DND-41 (cell line): Measurements from ENCODE around the gene PTPRU.

Experiments
- ATAC-seq: fragments of 200-7000 bp; cut with Tn5 transposase; 3 replicates; pipeline ENCODE4 v1.9.1; 2021; ENCODE audit warnings: low read depth; ENCODE audit not compliant: insufficient read depth
- DNase-seq: peaks from one replicate; pipeline ENCODE4 v3.0.0-alpha.2; 2020
- H2AFZ ChIP-seq: 2 replicates; pipeline ENCODE4 v1.6.0; 2012; ENCODE audit warnings: low read depth, low read length
- H3K27ac ChIP-seq: 2 replicates; pipeline ENCODE4 v1.5.1; 2012; ENCODE audit warnings: low read length, inconsistent platforms
- H3K27me3 ChIP-seq: fragments of 200-600 bp; sonication (generic); 2 replicates; pipeline ENCODE4 v1.6.0; 2012; ENCODE audit warnings: low read length, mild to moderate bottlenecking, inconsistent platforms; ENCODE audit not compliant: insufficient read depth, poor library complexity
- H3K36me3 ChIP-seq: 2 replicates; pipeline ENCODE4 v1.5.1; 2012; ENCODE audit warnings: low read length, inconsistent platforms; ENCODE audit not compliant: insufficient read depth
- H3K4me1 ChIP-seq: 2 replicates; pipeline ENCODE4 v1.5.1; 2012; ENCODE audit warnings: mild to moderate bottlenecking, low read length; ENCODE audit not compliant: insufficient read depth
- H3K4me2 ChIP-seq: 2 replicates; pipeline ENCODE4 v1.6.0; 2012; ENCODE audit warnings: mild to moderate bottlenecking, moderate library complexity, low read length, inconsistent platforms; ENCODE audit not compliant: insufficient read depth
- H3K4me3 ChIP-seq, 2 experiments: fragments of 200-600 bp in 1 of 2; shearing (Covaris generic) in 1 of 2; 2 replicates each; pipeline ENCODE4 v1.5.1; 2012 to 2016; ENCODE audit warnings: inconsistent platforms in 2 of 2, low read length in 2 of 2, mild to moderate bottlenecking in 2 of 2, low read depth in 1 of 2, moderate library complexity in 1 of 2
- H3K79me2 ChIP-seq: 2 replicates; pipeline ENCODE4 v1.6.0; 2012; ENCODE audit warnings: low read length, inconsistent platforms; ENCODE audit not compliant: insufficient read depth
- H3K9ac ChIP-seq: 2 replicates; pipeline ENCODE4 v1.6.0; 2012; ENCODE audit warnings: low read depth, mild to moderate bottlenecking, inconsistent platforms, low read length, moderate library complexity
- H3K9me3 ChIP-seq: 2 replicates; pipeline ENCODE4 v1.5.1; 2012; ENCODE audit warnings: low read length, moderate library complexity, mild to moderate bottlenecking, inconsistent platforms; ENCODE audit not compliant: insufficient read depth, severe bottlenecking
- H4K20me1 ChIP-seq: 2 replicates; pipeline ENCODE4 v1.6.0; 2012; ENCODE audit warnings: low read length; ENCODE audit not compliant: insufficient read depth
- CTCF ChIP-seq: IDR thresholded peaks from 2 replicates; pipeline ENCODE4 v1.5.1; 2012; ENCODE audit warnings: borderline replicate concordance, low read length, moderate library complexity, mild to moderate bottlenecking; ENCODE audit not compliant: poor library complexity, severe bottlenecking; ENCODE audit errors: extremely low read depth
- EZH2 ChIP-seq: IDR thresholded peaks from 3 replicates; pipeline ENCODE4 v1.6.1; 2012; ENCODE audit warnings: borderline replicate concordance, low read depth, mild to moderate bottlenecking, moderate library complexity, low read length, inconsistent platforms; ENCODE audit not compliant: severe bottlenecking

The PTPRU gene

GRCh38 chr1:29343908-29344307, 107.6 kb downstream of the PTPRU start:
- no peaks in the 10 kb centered on the region for H3K79me2 ChIP-seq
- no peak for DNase-seq
- no peak overlapping the region for H3K4me2 ChIP-seq
- no peak overlapping the region for H2AFZ ChIP-seq
- no peaks in the 10 kb centered on the region for H3K4me1 ChIP-seq
- ATAC-seq: no peak
- H3K4me3 ChIP-seq: no peak overlapping the region
- H3K9me3 ChIP-seq: no peaks in the 10 kb centered on the region
- H3K36me3 ChIP-seq: no peaks in the 10 kb centered on the region
- H3K9ac ChIP-seq: no peak overlapping the region
- H3K27me3 ChIP-seq: peaks cover 9% of the 10 kb centered on the region
- no peak overlapping the region for H3K27ac ChIP-seq
- H4K20me1 ChIP-seq: no peaks in the 10 kb centered on the region
- TF ChIP-seq CTCF (no peak), EZH2 (no peak)

DNA sequence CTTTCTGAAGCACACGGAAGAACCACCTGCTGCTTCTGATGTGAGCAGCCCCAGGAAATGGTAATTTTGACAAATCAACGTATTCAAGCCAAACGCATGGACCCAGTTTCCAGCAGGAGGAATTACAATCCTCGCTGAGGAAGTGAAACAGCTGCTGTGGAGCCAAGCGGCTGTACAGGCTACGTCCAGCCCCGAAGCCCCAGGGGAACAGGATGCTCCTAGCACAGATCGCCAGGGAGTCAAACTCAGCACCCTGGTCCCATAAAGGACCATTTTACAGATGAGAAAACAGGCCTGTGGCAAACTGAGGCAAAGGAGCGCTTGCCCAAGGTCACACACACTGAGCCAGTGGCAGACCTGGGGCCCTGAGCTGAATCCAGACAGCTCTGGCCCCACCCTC, 108.0 kb downstream of the PTPRU start:
- Histone ChIP-seq H3K27me3 (peaks cover 12% of the 10 kb centered on the region), H2AFZ (no peak overlapping the region)

DNA sequence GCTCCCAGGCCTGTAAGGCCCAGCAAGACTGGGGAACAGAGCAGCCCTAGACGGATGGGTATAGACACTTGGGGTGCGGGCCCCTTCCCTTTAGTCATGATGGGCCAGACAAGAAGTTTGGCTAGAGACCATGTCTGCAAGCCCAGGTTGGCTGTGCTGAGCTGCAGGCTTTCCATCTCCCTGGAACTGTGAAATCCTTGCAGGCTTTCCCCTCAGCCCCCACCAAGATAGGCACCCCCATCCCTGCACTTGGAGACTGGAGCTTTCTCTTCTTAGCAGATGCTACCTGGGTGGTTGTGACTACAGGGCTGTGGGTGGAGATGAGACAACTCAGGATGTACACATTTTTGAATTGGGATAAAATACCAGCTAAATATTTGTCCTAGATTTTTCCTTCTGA, 110.3 kb downstream of the PTPRU start:
- DNase-seq: no peak
- Histone ChIP-seq H3K9me3 (no peaks in the 10 kb centered on the region), H3K4me2 (no peak overlapping the region), H4K20me1 (no peaks in the 10 kb centered on the region), H3K36me3 (no peaks in the 10 kb centered on the region), H3K4me3 (no peak overlapping the region), H3K79me2 (no peaks in the 10 kb centered on the region), H3K27me3 (peaks cover 15% of the 10 kb centered on the region), H2AFZ (no peak overlapping the region), H3K9ac (no peak overlapping the region), H3K4me1 (no peaks in the 10 kb centered on the region), H3K27ac (no peak overlapping the region)
- no peak for TF ChIP-seq EZH2
- no peak for ATAC-seq

More for the DNA sequence above, 108.0 kb downstream of the PTPRU start:
- Histone ChIP-seq H3K36me3 (no peaks in the 10 kb centered on the region), H4K20me1 (no peaks in the 10 kb centered on the region), H3K4me2 (no peak overlapping the region), H3K27ac (no peak overlapping the region), H3K4me3 (no peak overlapping the region), H3K79me2 (no peaks in the 10 kb centered on the region), H3K9ac (no peak overlapping the region), H3K9me3 (no peaks in the 10 kb centered on the region), H3K4me1 (no peaks in the 10 kb centered on the region)
- DNase-seq: no peak
- TF ChIP-seq EZH2 (no peak), CTCF (no peak)
- no peak for ATAC-seq

- H3K4me1 ChIP-seq: no peaks in the 10 kb centered on the region
- H3K9me3 ChIP-seq: no peaks in the 10 kb centered on the region
- H3K27me3 ChIP-seq: peaks cover 21% of the 10 kb centered on the region
- H2AFZ ChIP-seq: no peak overlapping the region
- no peak for DNase-seq
- H3K36me3 ChIP-seq: no peaks in the 10 kb centered on the region
- H3K79me2 ChIP-seq: no peaks in the 10 kb centered on the region
- H4K20me1 ChIP-seq: no peaks in the 10 kb centered on the region
- no peak overlapping the region for H3K27ac ChIP-seq
- H3K4me3 ChIP-seq: no peak overlapping the region
- no peak overlapping the region for H3K4me2 ChIP-seq
- no peak for TF ChIP-seq CTCF
- no peak for TF ChIP-seq EZH2
- ATAC-seq: no peak
- no peak overlapping the region for H3K9ac ChIP-seq
Observed at GRCh38 chr1:29349871-29350491, 113.7 kb downstream of the PTPRU start.
